Thoracic aorta (tissue), 2 donors: ENCODE results near the gene KRTAP3-3. TPM values are rescaled to one million over a fixed set of nuclear protein-coding genes. Genes with fewer than 3 reads are reported as not detected.

Source experiments
- ATAC-seq: fragments of 150-250 bp; one replicate; pipeline ENCODE4 v1.8.0; 2017; ENCODE audit warnings: low read depth; ENCODE audit not compliant: insufficient number of reproducible peaks, low FRiP score
- DNase-seq: peaks from one replicate; pipeline ENCODE4 v3.0.0-alpha.2; 2020; ENCODE audit warnings: low spot score
- H3K27ac ChIP-seq, 2 donors: fragments of 200-600 bp; sonication (generic); 1 replicate in 1 of 2; 2 replicates in 1 of 2; pipeline ENCODE4 v1.5.1; 2016; ENCODE audit warnings: mild to moderate bottlenecking in 2 of 2, moderate library complexity in 2 of 2
- H3K27me3 ChIP-seq: fragments of 200-600 bp; sonication (generic); replicated peaks from 2 replicates; pipeline ENCODE4 v1.6.0; 2016; ENCODE audit warnings: mild to moderate bottlenecking; ENCODE audit not compliant: insufficient read depth
- H3K36me3 ChIP-seq: fragments of 200-600 bp; sonication (generic); one replicate; pipeline ENCODE4 v1.5.1; 2016
- H3K4me1 ChIP-seq, 2 donors: fragments of 200-600 bp; sonication (generic); 1 replicate in 1 of 2; 2 replicates in 1 of 2; pipeline versions ENCODE4 v1.5.1 to v1.6.0; 2016; ENCODE audit warnings: low read depth in 2 of 2, mild to moderate bottlenecking in 1 of 2; ENCODE audit not compliant: control insufficient read depth in 1 of 2
- H3K4me3 ChIP-seq: fragments of 200-600 bp; sonication (generic); 2 replicates; pipeline ENCODE4 v1.5.1; 2016; ENCODE audit warnings: mild to moderate bottlenecking
- H3K9me3 ChIP-seq: fragments of 200-600 bp; sonication (generic); 2 replicates; pipeline ENCODE4 v1.5.1; 2016
- CTCF ChIP-seq: fragments of 200-600 bp; sonication (generic); IDR thresholded peaks from one replicate; pipeline ENCODE4 v1.5.1; 2019; ENCODE audit warnings: antibody characterized with exemption
- total RNA-seq, 2 donors: library from RNA; depleted of rRNA; stranded (reverse); fragments of >200 nt; gene quantifications; one replicate each; pipeline versions ENCODE4 v1.1.0 to v1.2.3, GENCODE V29; 2016

Gene KRTAP3-3
- total RNA-seq, 2 donors from 2014 or later, result not detected

GRCh38 chr17:41012326-41013120, 18.6 kb upstream of the KRTAP3-3 start:
- Histone ChIP-seq H3K27ac (no peak overlapping the region), H3K36me3 (no peaks in the 10 kb centered on the region), H3K4me3 (no peak overlapping the region), H3K4me1 (no peaks in the 10 kb centered on the region), H3K9me3 (no peaks in the 10 kb centered on the region), H3K27me3 (no peaks in the 10 kb centered on the region)
- ATAC-seq (no peak), DNase-seq (no peak)
- no peak for TF ChIP-seq CTCF

- Histone ChIP-seq H3K4me3 (no peak overlapping the region), H3K36me3 (no peaks in the 10 kb centered on the region), H3K9me3 (no peaks in the 10 kb centered on the region), H3K27ac (no peak overlapping the region), H3K27me3 (no peaks in the 10 kb centered on the region), H3K4me1 (no peaks in the 10 kb centered on the region)
- TF ChIP-seq CTCF, result no peak
- ATAC-seq (no peak), DNase-seq (no peak)
Measured at GRCh38 chr17:41010441-41010840, 16.5 kb upstream of the KRTAP3-3 start.

- no peaks in the 10 kb centered on the region for H3K9me3 ChIP-seq
- H3K36me3 ChIP-seq, result no peaks in the 10 kb centered on the region
- H3K27me3 ChIP-seq, result no peaks in the 10 kb centered on the region
- no peak for ATAC-seq
- H3K4me3 ChIP-seq, result no peak overlapping the region
- no peak for TF ChIP-seq CTCF
- no peak overlapping the region for H3K27ac ChIP-seq
- DNase-seq, result no peak
- H3K4me1 ChIP-seq, result no peaks in the 10 kb centered on the region
Measured at GRCh38 chr17:41009936-41010335, 16.0 kb upstream of the KRTAP3-3 start.

- Histone ChIP-seq H3K9me3 (no peaks in the 10 kb centered on the region), H3K4me3 (no peak overlapping the region), H3K4me1 (no peaks in the 10 kb centered on the region), H3K27ac (no peak overlapping the region), H3K27me3 (no peaks in the 10 kb centered on the region), H3K36me3 (no peaks in the 10 kb centered on the region)
- ATAC-seq (no peak), DNase-seq (no peak)
- no peak for TF ChIP-seq CTCF
Measured at GRCh38 chr17:41009301-41009760, 15.4 kb upstream of the KRTAP3-3 start.

GRCh38 chr17:41008811-41009210, 14.8 kb upstream of the KRTAP3-3 start, which contains the start of gene KRTAP3-1:
KRTAP3-1 (minus strand) TSS chr17:41009128; CDS start chr17:41009074, 54 bp downstream.
- Histone ChIP-seq H3K4me3 (no peak within 1 kb of the TSS), H3K9me3 (no peaks in the 10 kb centered on the region), H3K27ac (no peak within 1 kb of the TSS), H3K27me3 (no peaks in the 10 kb centered on the region), H3K36me3 (no peaks in the 10 kb centered on the region), H3K4me1 (no peaks in the 10 kb centered on the region)
- DNase-seq (no peak), ATAC-seq (no peak)
- TF ChIP-seq CTCF, result no peak
